ENCODE measurements around the gene TTC39B.

TTC39B gene

GRCh38 chr9:15180124-15180523 lies 126.9 kb downstream of the TTC39B start:
- DNase-seq = no peak

GRCh38 chr9:15178631-15179030 lies 128.4 kb downstream of the TTC39B start:
- DNase-seq = no peak

GRCh38 chr9:15176836-15177235 lies 130.2 kb downstream of the TTC39B start:
- DNase-seq = no peak

- DNase-seq = no peak
Measured at GRCh38 chr9:15163931-15164330, 143.1 kb downstream of the TTC39B start.

- no peak for DNase-seq
Measured at GRCh38 chr9:15161753-15162152, 145.3 kb downstream of the TTC39B start.

GRCh38 chr9:15160673-15161072 lies 146.3 kb downstream of the TTC39B start:
- DNase-seq = no peak

GRCh38 chr9:15158064-15158463 lies 149.0 kb downstream of the TTC39B start:
- DNase-seq = no peak

GRCh38 chr9:15157381-15157780 lies 149.6 kb downstream of the TTC39B start:
- no peak for DNase-seq

- DNase-seq = no peak
Measured at GRCh38 chr9:15156241-15156640, 150.8 kb downstream of the TTC39B start.

GRCh38 chr9:15155826-15156225 lies 151.2 kb downstream of the TTC39B start:
- no peak for DNase-seq

- DNase-seq = no peak
Measured at GRCh38 chr9:15155323-15155722, 151.7 kb downstream of the TTC39B start.

GRCh38 chr9:15154677-15155076 lies 152.3 kb downstream of the TTC39B start:
- DNase-seq = no peak

GRCh38 chr9:15153961-15154360 lies 153.1 kb downstream of the TTC39B start:
- no peak for DNase-seq

GRCh38 chr9:15150939-15151338 lies 156.1 kb downstream of the TTC39B start:
- no peak for DNase-seq

GRCh38 chr9:15149450-15149849 lies 157.6 kb downstream of the TTC39B start:
- DNase-seq = no peak

GRCh38 chr9:15146268-15146700 lies 160.7 kb downstream of the TTC39B start:
- no peak for DNase-seq

GRCh38 chr9:15144622-15145061 lies 162.4 kb downstream of the TTC39B start:
- peak in 3 of 58 donors; percentile 8 to 28 (median 13) for DNase-seq

- DNase-seq = peak in 7 of 58 donors; percentile 4 to 37 (median 6)
Measured at GRCh38 chr9:15142878-15143534, 164.0 kb downstream of the TTC39B start.

GRCh38 chr9:15140051-15140450 lies 167.0 kb downstream of the TTC39B start:
- DNase-seq = no peak

GRCh38 chr9:15139469-15139868 lies 167.5 kb downstream of the TTC39B start:
- DNase-seq = no peak

- DNase-seq = no peak
Measured at GRCh38 chr9:15138357-15138686, 168.7 kb downstream of the TTC39B start.

GRCh38 chr9:15137658-15138356 lies 169.2 kb downstream of the TTC39B start:
- no peak for DNase-seq

GRCh38 chr9:15137089-15137488 lies 169.9 kb downstream of the TTC39B start:
- no peak for DNase-seq
